GM23248 (cell line): ENCODE data around the gene PTER. TPM values are rescaled to one million over a fixed set of nuclear protein-coding genes. Genes with fewer than 3 reads are reported as not detected.

Source experiments
- DNase-seq: peaks from one replicate; pipeline ENCODE4 v3.0.0-alpha.2; 2015
- H2AFZ ChIP-seq: fragments of 200-600 bp; sonication (generic); 2 replicates; pipeline ENCODE4 v1.6.1; 2016; ENCODE audit warnings: antibody characterized with exemption
- H3F3A ChIP-seq: fragments of 200-600 bp; sonication (generic); 2 replicates; pipeline ENCODE4 v1.6.1; 2016; ENCODE audit warnings: mild to moderate bottlenecking, antibody characterized with exemption, mixed run types; ENCODE audit not compliant: insufficient read depth
- H3K27ac ChIP-seq: fragments of 200-600 bp; sonication (generic); 2 replicates; pipeline ENCODE4 v1.5.1; 2016; ENCODE audit warnings: mild to moderate bottlenecking
- H3K27me3 ChIP-seq: fragments of 200-600 bp; sonication (generic); replicated peaks from 2 replicates; pipeline ENCODE4 v1.6.1; 2016; ENCODE audit warnings: mild to moderate bottlenecking; ENCODE audit not compliant: insufficient read depth
- H3K36me3 ChIP-seq: fragments of 200-600 bp; sonication (generic); 2 replicates; pipeline ENCODE4 v1.6.1; 2016; ENCODE audit warnings: low read depth, mild to moderate bottlenecking
- H3K4me1 ChIP-seq: fragments of 200-600 bp; sonication (generic); 2 replicates; pipeline ENCODE4 v1.6.1; 2016; ENCODE audit warnings: mild to moderate bottlenecking; ENCODE audit not compliant: insufficient read depth
- H3K4me2 ChIP-seq: fragments of 200-600 bp; sonication (generic); one replicate; pipeline ENCODE4 v1.6.1; 2016; ENCODE audit warnings: mild to moderate bottlenecking; ENCODE audit not compliant: unreplicated experiment
- H3K4me3 ChIP-seq: fragments of 200-600 bp; sonication (generic); 2 replicates; pipeline ENCODE4 v1.5.1; 2016; ENCODE audit warnings: mild to moderate bottlenecking
- H3K79me2 ChIP-seq: fragments of 200-600 bp; sonication (generic); 2 replicates; pipeline ENCODE4 v1.6.1; 2016; ENCODE audit warnings: mild to moderate bottlenecking; ENCODE audit not compliant: insufficient read depth
- H3K9ac ChIP-seq: fragments of 200-600 bp; sonication (generic); 2 replicates; pipeline ENCODE4 v1.6.1; 2016; ENCODE audit warnings: mild to moderate bottlenecking
- H3K9me2 ChIP-seq: fragments of 200-600 bp; sonication (generic); 2 replicates; pipeline ENCODE4 v1.6.1; 2016; ENCODE audit warnings: mixed run types, mild to moderate bottlenecking, moderate library complexity; ENCODE audit not compliant: insufficient read depth
- H3K9me3 ChIP-seq: fragments of 200-600 bp; sonication (generic); one replicate; pipeline ENCODE4 v1.6.1; 2017; ENCODE audit warnings: low read depth
- H4K20me1 ChIP-seq: fragments of 200-600 bp; sonication (generic); 2 replicates; pipeline ENCODE4 v1.6.0; 2016; ENCODE audit not compliant: insufficient read depth
- EZH2 ChIP-seq: fragments of 200-600 bp; sonication (generic); IDR thresholded peaks from 2 replicates; pipeline ENCODE4 v1.6.1; 2018; ENCODE audit warnings: antibody characterized with exemption, mild to moderate bottlenecking; ENCODE audit not compliant: insufficient read depth, poor library complexity, severe bottlenecking
- EZH2phosphoT487 ChIP-seq: fragments of 200-600 bp; sonication (generic); IDR thresholded peaks from 2 replicates; pipeline ENCODE4 v1.6.1; 2018; ENCODE audit warnings: antibody characterized with exemption, moderate library complexity, mild to moderate bottlenecking, low read depth; ENCODE audit not compliant: insufficient read depth
- WGBS, 2 experiments: methylation state at CpG; one replicate each; pipeline ENCODE4 v1.1.6; 2015 to 2017; ENCODE audit warnings: low lambda C conversion rate in 2 of 2, low coverage in 1 of 2; ENCODE audit errors: missing lambda C conversion rate in 2 of 2; 5-methylcytosine and 5-hydroxymethylcytosine counted together
- in situ Hi-C: fragments of 300-500 bp; cut with MboI; formaldehyde crosslinking; loops from 2 replicates; pipeline ENCODE4 v1.15.0; 2020
- polyA plus RNA-seq: library from polyadenylated mRNA; unstranded; fragments of >200 nt; fragmentation: Nextera tagmentation; extraction: Ambion mirVana; gene quantifications from 2 replicates; pipeline ENCODE4 v1.2.1, GENCODE V29; 2016
- total RNA-seq: library from RNA; depleted of rRNA; stranded (reverse); fragments of >200 nt; shearing (Covaris generic); gene quantifications from 2 replicates; pipeline ENCODE4 v1.2.3, GENCODE V29; 2014

Gene PTER
- total and polyA plus RNA-seq, 2 experiments from 2014 or later, result 12.6 to 13.3 TPM

GRCh38 chr10:16472828-16473227 is 36.0 kb downstream of the PTER start:
- no peak for DNase-seq
- Histone ChIP-seq H3K36me3 (no peaks in the 10 kb centered on the region), H4K20me1 (no peaks in the 10 kb centered on the region), H3K27me3 (no peaks in the 10 kb centered on the region), H2AFZ (no peak overlapping the region), H3K9me2 (no peaks in the 10 kb centered on the region), H3K4me1 (no peaks in the 10 kb centered on the region), H3K79me2 (no peaks in the 10 kb centered on the region), H3K4me2 (no peak overlapping the region), H3K27ac (no peak overlapping the region), H3K9me3 (no peaks in the 10 kb centered on the region), H3K4me3 (no peak overlapping the region), H3F3A (no peaks in the 10 kb centered on the region), H3K9ac (no peak overlapping the region)
- 84% methylated on average over 3 of the region's 3 CpGs for WGBS, 2 experiments
- TF ChIP-seq EZH2phosphoT487, result no peak
- no peak for TF ChIP-seq EZH2
- in situ Hi-C loops, result no loop called here

GRCh38 chr10:16477757-16478156 is 40.9 kb downstream of the PTER start:
- Histone ChIP-seq H3F3A (no peaks in the 10 kb centered on the region), H3K4me1 (no peaks in the 10 kb centered on the region), H3K27me3 (no peaks in the 10 kb centered on the region), H3K36me3 (no peaks in the 10 kb centered on the region), H3K4me2 (no peak overlapping the region), H3K27ac (no peak overlapping the region), H3K9ac (no peak overlapping the region), H4K20me1 (no peaks in the 10 kb centered on the region), H2AFZ (no peak overlapping the region), H3K79me2 (no peaks in the 10 kb centered on the region), H3K9me3 (no peaks in the 10 kb centered on the region), H3K9me2 (no peaks in the 10 kb centered on the region), H3K4me3 (no peak overlapping the region)
- DNase-seq, result no peak
- TF ChIP-seq EZH2, result no peak
- TF ChIP-seq EZH2phosphoT487, result no peak
- WGBS, 2 experiments, result 76 to 77% methylated on average over 1 of the region's 1 CpG
- in situ Hi-C loops, result no loop called here

GRCh38 chr10:16478801-16479200 is 42.0 kb downstream of the PTER start:
- no peak overlapping the region for H3K4me2 ChIP-seq
- H3K9me3 ChIP-seq, result no peaks in the 10 kb centered on the region
- no peak overlapping the region for H3K4me3 ChIP-seq
- no peaks in the 10 kb centered on the region for H3K79me2 ChIP-seq
- H2AFZ ChIP-seq, result no peak overlapping the region
- no peaks in the 10 kb centered on the region for H3K9me2 ChIP-seq
- no peaks in the 10 kb centered on the region for H4K20me1 ChIP-seq
- WGBS, 2 experiments, result 74 to 83% methylated on average over 4 of the region's 4 CpGs
- H3K4me1 ChIP-seq, result no peaks in the 10 kb centered on the region
- no peak overlapping the region for H3K9ac ChIP-seq
- no peak overlapping the region for H3K27ac ChIP-seq
- DNase-seq, result no peak
- no peaks in the 10 kb centered on the region for H3K27me3 ChIP-seq
- in situ Hi-C loops, result no loop called here
- no peaks in the 10 kb centered on the region for H3F3A ChIP-seq
- H3K36me3 ChIP-seq, result no peaks in the 10 kb centered on the region
- no peak for TF ChIP-seq EZH2
- TF ChIP-seq EZH2phosphoT487, result no peak

GRCh38 chr10:16481052-16481728 is 44.4 kb downstream of the PTER start:
- TF ChIP-seq EZH2phosphoT487, result no peak
- TF ChIP-seq EZH2, result no peak
- Histone ChIP-seq H3K4me3 (no peak overlapping the region), H3K36me3 (no peaks in the 10 kb centered on the region), H4K20me1 (no peaks in the 10 kb centered on the region), H3K9me3 (no peaks in the 10 kb centered on the region), H3F3A (no peaks in the 10 kb centered on the region), H3K27me3 (no peaks in the 10 kb centered on the region), H3K9ac (no peak overlapping the region), H3K79me2 (no peaks in the 10 kb centered on the region), H2AFZ (no peak overlapping the region), H3K9me2 (no peaks in the 10 kb centered on the region), H3K4me2 (no peak overlapping the region), H3K27ac (no peak overlapping the region), H3K4me1 (no peaks in the 10 kb centered on the region)
- in situ Hi-C loops, result no loop called here
- no peak for DNase-seq
- 55 to 62% methylated on average over 5 of the region's 5 CpGs for WGBS, 2 experiments
